HG03565 (cell line): ENCODE data around the gene TPD52L1.

Experiments used
- ATAC-seq: cut with Tn5 transposase; IDR thresholded peaks from one replicate; pipeline ENCODE4 v1.9.1; 2021; ENCODE audit warnings: mild to moderate bottlenecking, moderate library complexity; ENCODE audit not compliant: unreplicated experiment

Gene TPD52L1

DNA sequence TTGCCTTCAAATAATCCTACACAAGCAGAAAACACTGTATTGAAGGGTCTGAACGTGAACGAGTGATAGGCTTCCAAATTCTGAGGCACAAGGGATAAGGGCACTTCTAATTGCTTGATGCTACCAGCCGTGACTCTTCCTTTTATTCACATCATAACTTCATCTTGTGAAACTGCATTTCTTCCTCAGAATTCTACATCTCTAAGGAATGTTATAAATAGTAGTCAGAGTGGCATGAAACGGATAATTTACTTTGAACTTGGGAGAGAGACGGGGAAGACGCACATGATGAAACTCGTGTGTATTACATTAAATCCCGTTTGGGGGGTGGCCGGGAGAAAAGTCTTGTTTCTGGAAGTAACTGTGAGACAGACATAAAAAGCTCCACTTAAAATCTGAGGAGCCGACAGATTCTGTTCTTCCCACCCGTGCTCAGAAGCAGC lies 147.4 kb downstream of the TPD52L1 start:
- ATAC-seq, result no peak

- peak; percentile 79 for ATAC-seq
Observed at GRCh38 chr6:125301435-125302391, 148.1 kb downstream of the TPD52L1 start, which contains the start of gene HDDC2. TSS of gene HDDC2 (minus strand) at chr6:125301967. CDS start at chr6:125301932, 35 bp downstream.

DNA sequence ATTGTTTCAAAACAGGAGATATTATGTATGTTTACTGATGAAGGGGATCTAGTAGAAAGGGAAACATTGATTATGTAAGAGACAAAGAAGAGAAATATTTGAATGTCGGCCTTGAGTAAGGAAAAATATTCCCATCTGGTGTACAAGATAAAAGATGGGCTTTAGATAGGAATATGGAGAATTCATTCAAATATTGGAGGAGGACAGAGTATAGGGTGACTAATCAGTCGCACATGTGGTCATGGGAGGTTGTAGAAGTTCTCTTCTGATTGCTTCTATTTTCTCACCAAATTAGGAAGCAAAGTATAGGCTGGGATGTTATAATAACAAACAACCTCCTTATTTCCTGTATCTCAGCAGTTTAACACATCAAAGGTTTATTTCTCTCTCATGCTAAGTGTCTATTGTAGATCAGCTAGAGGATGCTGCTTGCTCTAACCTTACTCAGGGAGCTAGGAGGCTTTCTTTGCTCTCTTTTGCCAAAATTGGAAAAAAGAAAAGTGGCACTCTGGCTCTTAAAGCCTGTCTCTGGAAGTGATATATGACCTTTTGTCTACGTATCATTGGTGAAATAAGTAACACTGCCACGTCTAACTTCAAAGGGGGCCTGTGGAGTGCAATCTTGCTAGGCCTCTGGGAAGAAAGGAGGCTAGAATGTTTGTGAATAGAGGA lies 149.4 kb downstream of the TPD52L1 start:
- no peak for ATAC-seq

GRCh38 chr6:125303512-125303854 lies 149.9 kb downstream of the TPD52L1 start:
- no peak for ATAC-seq

DNA sequence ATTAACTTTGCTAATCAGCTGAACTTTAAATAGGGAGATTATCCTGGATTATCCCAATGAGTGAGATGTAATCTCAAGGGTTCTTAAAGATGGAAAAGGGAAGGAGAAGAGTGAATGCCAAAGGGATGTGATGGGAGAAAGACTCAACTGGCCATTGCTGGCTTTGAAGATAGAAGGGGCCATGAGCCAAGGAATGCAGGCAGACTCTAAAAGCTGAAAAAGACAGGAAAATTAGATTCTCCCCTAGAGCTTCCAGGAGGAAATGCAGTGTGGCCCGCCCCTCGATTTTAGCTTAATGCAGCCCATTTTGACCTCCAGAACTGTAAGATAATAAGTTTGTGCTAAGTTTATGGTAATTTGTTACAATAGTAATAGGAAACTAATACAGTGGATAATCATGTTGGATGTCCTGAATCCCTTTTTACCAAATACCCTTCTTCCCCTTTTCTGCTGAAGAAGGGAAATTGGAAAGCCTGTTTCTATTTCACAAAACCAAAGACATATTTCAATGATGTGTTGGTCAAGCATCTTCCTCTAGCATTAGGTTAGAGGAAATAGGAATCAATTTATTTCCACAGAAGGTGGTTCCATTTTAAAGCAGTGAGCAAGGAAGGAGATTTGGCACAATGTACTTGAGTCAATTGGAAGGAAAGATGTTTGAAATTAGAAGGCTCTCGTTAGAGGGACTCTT lies 151.5 kb downstream of the TPD52L1 start:
- no peak for ATAC-seq

DNA sequence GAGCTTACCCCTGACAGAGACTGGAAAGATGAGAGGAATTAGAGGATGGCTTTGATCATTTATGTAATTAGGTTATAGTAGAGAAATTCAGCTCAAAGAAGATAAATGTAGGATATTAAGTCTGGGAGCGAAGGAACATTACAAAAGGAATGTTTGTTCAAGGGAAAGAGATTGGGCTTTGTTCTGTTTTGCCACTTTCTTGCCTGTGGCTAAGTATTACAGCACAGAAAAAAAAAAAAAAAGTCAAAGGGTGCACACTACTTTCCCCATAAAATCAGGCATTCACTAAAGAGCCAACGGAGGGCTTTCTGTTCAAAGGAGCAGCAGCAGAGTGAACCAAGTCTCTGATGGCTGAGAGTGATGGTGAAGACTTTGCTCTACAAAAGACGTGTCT lies 153.2 kb downstream of the TPD52L1 start:
- no peak for ATAC-seq

GRCh38 chr6:125307150-125307838 lies 153.7 kb downstream of the TPD52L1 start:
- ATAC-seq, result no peak

- ATAC-seq, result no peak
Observed at GRCh38 chr6:125307964-125308615, 154.5 kb downstream of the TPD52L1 start.

GRCh38 chr6:125310994-125311649 lies 157.5 kb downstream of the TPD52L1 start:
- peak; percentile 70 for ATAC-seq

- ATAC-seq, result no peak
Observed at GRCh38 chr6:125312478-125312877, 158.9 kb downstream of the TPD52L1 start.

DNA sequence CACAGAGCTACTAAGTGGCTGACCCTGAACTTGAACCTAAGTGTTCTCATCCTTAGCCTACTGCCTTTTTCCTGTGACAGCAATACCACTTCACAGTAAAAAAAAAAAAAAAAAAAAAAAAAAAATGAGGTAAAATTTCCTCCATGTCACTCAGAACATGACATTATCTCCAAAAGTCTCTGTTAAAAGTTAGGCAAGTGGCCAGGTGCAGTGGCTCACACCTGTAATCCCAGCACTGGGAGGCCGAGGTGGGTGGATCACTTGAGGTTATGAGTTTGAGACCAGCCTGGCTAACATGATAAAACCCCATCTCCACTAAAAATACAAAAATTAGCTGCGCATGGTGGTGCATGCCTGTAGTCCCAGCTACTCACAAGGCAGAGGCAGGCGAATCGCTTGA lies 159.4 kb downstream of the TPD52L1 start:
- no peak for ATAC-seq
